Hepatocyte (in vitro differentiated cells): ENCODE measurements around the gene ARL10. TPM values are rescaled to one million over a fixed set of nuclear protein-coding genes. Genes with fewer than 3 reads are reported as not detected.

ENCODE experiments used
- DNase-seq: peaks from one replicate; pipeline ENCODE4 v3.0.0-alpha.2; 2016; ENCODE audit warnings: low spot score
- H2AFZ ChIP-seq: fragments of 200-600 bp; sonication (generic); 2 replicates; pipeline ENCODE4 v1.6.0; 2016; ENCODE audit warnings: antibody characterized with exemption, mild to moderate bottlenecking
- H3K27ac ChIP-seq: fragments of 200-600 bp; sonication (generic); 2 replicates; pipeline ENCODE4 v1.5.1; 2016; ENCODE audit warnings: mild to moderate bottlenecking
- H3K27me3 ChIP-seq: fragments of 200-600 bp; sonication (generic); 2 replicates; pipeline ENCODE4 v1.6.1; 2016
- H3K36me3 ChIP-seq: fragments of 200-600 bp; sonication (generic); replicated peaks from 2 replicates; pipeline ENCODE4 v1.5.1; 2016; ENCODE audit warnings: low read depth; ENCODE audit not compliant: insufficient read depth
- H3K4me1 ChIP-seq: fragments of 200-600 bp; sonication (generic); 2 replicates; pipeline ENCODE4 v1.5.1; 2016; ENCODE audit warnings: mild to moderate bottlenecking, moderate library complexity; ENCODE audit not compliant: insufficient read depth
- H3K4me2 ChIP-seq: fragments of 200-600 bp; sonication (generic); 2 replicates; pipeline ENCODE4 v1.6.0; 2016
- H3K4me3 ChIP-seq: fragments of 200-600 bp; sonication (generic); 2 replicates; pipeline ENCODE4 v1.5.1; 2016; ENCODE audit warnings: mild to moderate bottlenecking
- H3K79me2 ChIP-seq: fragments of 200-600 bp; sonication (generic); 2 replicates; pipeline ENCODE4 v1.6.0; 2017; ENCODE audit warnings: mild to moderate bottlenecking
- H3K9me2 ChIP-seq: fragments of 200-600 bp; sonication (generic); replicated peaks from 2 replicates; pipeline ENCODE4 v1.6.0; 2017; ENCODE audit warnings: mild to moderate bottlenecking; ENCODE audit not compliant: insufficient read depth
- H3K9me3 ChIP-seq: fragments of 200-600 bp; sonication (generic); 2 replicates; pipeline ENCODE4 v1.5.1; 2016; ENCODE audit warnings: low read depth, mild to moderate bottlenecking
- H4K20me1 ChIP-seq: fragments of 200-600 bp; sonication (generic); 2 replicates; pipeline ENCODE4 v1.6.0; 2016; ENCODE audit warnings: mild to moderate bottlenecking; ENCODE audit not compliant: insufficient read depth, poor library complexity, severe bottlenecking
- EZH2 ChIP-seq: fragments of 200-600 bp; sonication (generic); IDR thresholded peaks from 2 replicates; pipeline ENCODE4 v1.6.1; 2016; ENCODE audit warnings: antibody characterized with exemption, mild to moderate bottlenecking, borderline replicate concordance
- EZH2phosphoT487 ChIP-seq: fragments of 200-600 bp; sonication (generic); IDR thresholded peaks from one replicate; pipeline ENCODE4 v1.6.1; 2018; ENCODE audit warnings: antibody characterized with exemption, mild to moderate bottlenecking, low read depth, moderate library complexity; ENCODE audit not compliant: unreplicated experiment, severe bottlenecking
- WGBS: methylation state at CpG from one replicate; pipeline ENCODE4 v1.1.6; 2016; ENCODE audit warnings: low lambda C conversion rate; ENCODE audit errors: missing lambda C conversion rate; 5-methylcytosine and 5-hydroxymethylcytosine counted together
- polyA plus RNA-seq: library from polyadenylated mRNA; unstranded; fragments of >200 nt; fragmentation: Nextera tagmentation; extraction: Ambion mirVana; gene quantifications from 2 replicates; pipeline ENCODE4 v1.2.1, GENCODE V29; 2016
- total RNA-seq: library from RNA; depleted of rRNA; stranded (reverse); fragments of >200 nt; gene quantifications from 2 replicates; pipeline ENCODE4 v1.2.3, GENCODE V29; 2014
- TF ChIP-seq, protein P1 (sequence below): fragments of 200-600 bp; sonication (generic); IDR thresholded peaks from 2 replicates; pipeline ENCODE4 v1.5.1; 2016; ENCODE audit warnings: antibody characterized with exemption, mild to moderate bottlenecking; ENCODE audit not compliant: poor library complexity

The ARL10 gene
- total and polyA plus RNA-seq, 2 experiments from 2014 or later, result 4.4 to 6.7 TPM

DNA sequence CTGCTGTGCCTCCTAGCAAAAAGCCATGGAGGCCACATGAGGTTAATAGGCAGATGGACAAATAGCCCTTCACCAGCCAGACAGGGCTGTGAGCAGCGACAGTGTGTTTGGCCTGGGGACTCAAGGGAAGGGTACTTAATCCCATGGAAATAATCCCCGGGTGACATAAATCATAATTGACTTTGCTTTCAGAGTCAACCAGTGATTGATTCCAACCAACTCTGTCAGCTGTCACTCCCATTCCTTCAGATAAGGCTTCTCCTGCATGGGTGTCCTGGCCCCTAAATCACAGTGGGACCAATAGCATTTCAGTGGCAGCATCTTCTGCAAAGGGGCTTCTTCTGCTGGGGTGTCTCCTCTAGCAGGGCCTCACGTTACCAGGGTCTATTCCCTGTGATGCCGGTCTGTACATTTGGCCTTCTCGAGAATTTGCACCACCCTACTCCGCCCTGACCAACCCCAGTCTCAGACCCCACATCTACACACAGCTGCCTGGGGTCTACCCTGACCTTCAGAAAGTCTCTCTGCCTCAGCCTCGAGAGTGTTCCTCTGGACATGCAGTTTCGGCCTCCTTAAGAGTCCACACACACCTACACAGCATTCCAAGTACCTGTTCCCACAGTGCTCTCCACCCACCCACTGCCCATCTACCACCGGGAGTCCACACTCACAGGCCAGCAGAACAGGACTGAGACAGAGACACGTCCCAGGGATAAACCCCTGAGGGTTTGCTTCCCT, 47.4 kb downstream of the ARL10 start:
- TF ChIP-seq EZH2 (no peak), EZH2phosphoT487 (no peak)
- TF ChIP-seq, protein P1, sequence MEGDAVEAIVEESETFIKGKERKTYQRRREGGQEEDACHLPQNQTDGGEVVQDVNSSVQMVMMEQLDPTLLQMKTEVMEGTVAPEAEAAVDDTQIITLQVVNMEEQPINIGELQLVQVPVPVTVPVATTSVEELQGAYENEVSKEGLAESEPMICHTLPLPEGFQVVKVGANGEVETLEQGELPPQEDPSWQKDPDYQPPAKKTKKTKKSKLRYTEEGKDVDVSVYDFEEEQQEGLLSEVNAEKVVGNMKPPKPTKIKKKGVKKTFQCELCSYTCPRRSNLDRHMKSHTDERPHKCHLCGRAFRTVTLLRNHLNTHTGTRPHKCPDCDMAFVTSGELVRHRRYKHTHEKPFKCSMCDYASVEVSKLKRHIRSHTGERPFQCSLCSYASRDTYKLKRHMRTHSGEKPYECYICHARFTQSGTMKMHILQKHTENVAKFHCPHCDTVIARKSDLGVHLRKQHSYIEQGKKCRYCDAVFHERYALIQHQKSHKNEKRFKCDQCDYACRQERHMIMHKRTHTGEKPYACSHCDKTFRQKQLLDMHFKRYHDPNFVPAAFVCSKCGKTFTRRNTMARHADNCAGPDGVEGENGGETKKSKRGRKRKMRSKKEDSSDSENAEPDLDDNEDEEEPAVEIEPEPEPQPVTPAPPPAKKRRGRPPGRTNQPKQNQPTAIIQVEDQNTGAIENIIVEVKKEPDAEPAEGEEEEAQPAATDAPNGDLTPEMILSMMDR, result no peak
- no peaks in the 10 kb centered on the region for H3K27me3 ChIP-seq
- WGBS, result 86% methylated on average over 10 of the region's 10 CpGs
- H3K27ac ChIP-seq, result no peak overlapping the region
- no peak for DNase-seq
- H3K4me1 ChIP-seq, result peaks cover 16% of the 10 kb centered on the region
- H2AFZ ChIP-seq, result no peak overlapping the region
- H3K9me2 ChIP-seq, result no peaks in the 10 kb centered on the region
- peak overlapping the region; percentile 96 for H3K4me2 ChIP-seq
- H4K20me1 ChIP-seq, result peaks cover 27% of the 10 kb centered on the region
- H3K4me3 ChIP-seq, result no peak overlapping the region
- H3K79me2 ChIP-seq, result peaks cover 54% of the 10 kb centered on the region
- H3K9me3 ChIP-seq, result no peaks in the 10 kb centered on the region
- H3K36me3 ChIP-seq, result no peaks in the 10 kb centered on the region

- Histone ChIP-seq H3K79me2 (peaks cover 54% of the 10 kb centered on the region), H3K9me3 (no peaks in the 10 kb centered on the region), H3K4me2 (peak overlapping the region; percentile 96), H3K4me1 (peaks cover 20% of the 10 kb centered on the region), H2AFZ (no peak overlapping the region), H3K36me3 (no peaks in the 10 kb centered on the region), H4K20me1 (peaks cover 27% of the 10 kb centered on the region), H3K27me3 (no peaks in the 10 kb centered on the region), H3K27ac (no peak overlapping the region), H3K9me2 (no peaks in the 10 kb centered on the region), H3K4me3 (no peak overlapping the region)
- no peak for TF ChIP-seq EZH2phosphoT487
- TF ChIP-seq, protein P1, result no peak
- no peak for TF ChIP-seq EZH2
- no peak for DNase-seq
- 65% methylated on average over 2 of the region's 2 CpGs for WGBS
Measured at GRCh38 chr5:176413255-176413565, 47.9 kb downstream of the ARL10 start.

GRCh38 chr5:176413709-176414191, 48.5 kb downstream of the ARL10 start:
- Histone ChIP-seq H3K79me2 (peaks cover 54% of the 10 kb centered on the region), H3K4me2 (peak overlapping the region; percentile 96), H3K9me3 (no peaks in the 10 kb centered on the region), H3K27me3 (no peaks in the 10 kb centered on the region), H3K36me3 (no peaks in the 10 kb centered on the region), H2AFZ (no peak overlapping the region), H3K4me3 (no peak overlapping the region), H3K9me2 (no peaks in the 10 kb centered on the region), H4K20me1 (peaks cover 27% of the 10 kb centered on the region), H3K4me1 (peaks cover 20% of the 10 kb centered on the region), H3K27ac (no peak overlapping the region)
- DNase-seq, result no peak
- WGBS, result 94% methylated on average over 7 of the region's 7 CpGs
- no peak for TF ChIP-seq EZH2
- no peak for TF ChIP-seq EZH2phosphoT487
- TF ChIP-seq, protein P1, result no peak
